Mucosa of gallbladder (tissue), 1 donor: ENCODE data around the gene APH1A. TPM values are rescaled to one million over a fixed set of nuclear protein-coding genes. Genes with fewer than 3 reads are reported as not detected.
"Not testable (repeated sequence)": the region's sequence is repeated elsewhere in the genome, so short reads cannot be mapped to it uniquely, and the experiment has no call there.

Experiments used
- DNase-seq: peaks from one replicate; pipeline ENCODE4 v3.0.0-alpha.2; 2020; ENCODE audit warnings: low spot score
- total RNA-seq: library from RNA; stranded (reverse); gene quantifications from one replicate; pipeline ENCODE4 v1.2.1, GENCODE V29; 2021
- donor health status: DM: no; HTN: no; CAD: no.

APH1A gene
- total RNA-seq, 1 donor from 2014 or later: 145 TPM

- DNase-seq: no peak
Measured at GRCh38 chr1:150233359-150234308, 35.2 kb downstream of the APH1A start.

DNA sequence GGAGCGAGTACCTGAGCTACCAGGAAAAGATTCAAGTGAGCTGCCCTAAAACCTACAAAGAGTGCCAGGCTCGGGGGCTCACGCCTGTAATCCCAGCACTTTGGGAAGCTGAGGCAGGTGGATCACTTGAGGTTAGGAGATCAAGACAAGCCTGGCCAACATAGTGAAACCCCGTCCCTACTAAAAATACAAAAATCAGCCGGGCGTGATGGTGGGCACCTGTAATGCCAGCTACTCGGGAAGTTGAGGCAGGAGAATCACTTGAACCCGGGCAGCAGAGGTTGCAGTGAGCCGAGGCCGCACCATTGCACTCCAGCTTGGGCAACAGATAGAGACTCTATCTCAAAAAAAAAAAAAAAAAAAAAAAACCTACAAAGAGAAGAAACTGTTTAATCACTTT, 35.9 kb downstream of the APH1A start:
- not testable (repeated sequence) for DNase-seq

DNA sequence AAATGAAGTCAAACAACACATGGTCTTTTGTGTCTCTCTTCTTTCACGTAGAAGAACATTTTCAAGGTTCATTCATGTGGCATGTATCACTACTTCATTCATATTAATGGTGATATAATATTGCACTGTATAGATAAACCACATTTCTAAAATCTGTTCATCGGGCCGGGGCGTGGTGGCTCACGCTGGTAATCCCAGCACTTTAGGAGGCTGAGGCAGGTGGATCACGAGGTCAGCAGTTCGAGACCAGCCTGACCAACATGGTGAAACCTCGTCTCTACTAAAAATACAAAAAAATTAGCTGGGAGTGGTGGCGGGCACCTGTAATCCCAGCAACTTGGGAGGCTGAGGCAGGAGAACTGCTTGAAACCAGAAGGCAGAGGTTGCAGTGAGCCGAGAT, 40.6 kb downstream of the APH1A start:
- DNase-seq: not testable (repeated sequence)

DNA sequence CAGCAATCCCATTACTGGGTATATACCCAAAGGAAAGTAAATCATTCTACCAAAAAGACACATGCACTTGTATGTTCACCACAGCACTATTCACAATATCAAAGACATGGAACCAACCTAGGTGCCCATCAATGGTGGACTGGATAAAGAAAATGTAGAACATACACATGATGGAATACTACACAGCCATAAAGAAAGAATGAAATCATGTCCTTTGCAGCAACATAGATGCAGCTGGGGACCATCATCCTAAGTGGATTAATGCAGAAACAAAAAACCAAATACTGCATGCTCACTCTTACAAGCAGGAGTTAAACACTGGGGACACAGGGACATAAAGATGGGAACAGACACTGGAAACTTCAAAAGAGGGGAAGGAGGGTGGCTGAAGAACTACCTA, 41.6 kb downstream of the APH1A start:
- no peak for DNase-seq

- no peak for DNase-seq
Measured at GRCh38 chr1:150226486-150226885, 42.3 kb downstream of the APH1A start.

DNA sequence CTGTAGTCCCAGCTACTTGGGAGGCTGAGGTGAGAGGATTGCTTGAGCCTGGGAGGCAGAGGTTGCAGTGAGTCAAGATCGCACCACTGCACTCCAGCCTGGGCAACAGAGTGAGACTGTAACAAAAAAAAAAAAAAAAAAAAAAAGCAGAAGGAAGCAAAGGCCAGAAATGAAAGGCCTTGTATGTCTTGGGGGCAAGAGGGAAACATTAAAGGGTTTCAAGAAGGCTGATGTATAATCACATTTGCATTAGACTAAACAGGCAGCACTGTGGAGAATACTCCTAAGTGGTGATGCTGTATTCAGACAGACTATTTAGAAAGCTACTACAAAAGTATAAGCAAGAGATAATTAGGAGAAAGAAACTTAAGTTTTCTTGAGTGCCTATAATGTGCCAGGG, 43.3 kb downstream of the APH1A start:
- DNase-seq: no peak

GRCh38 chr1:150224983-150225382, 43.8 kb downstream of the APH1A start:
- DNase-seq: no peak

- no peak for DNase-seq
Measured at GRCh38 chr1:150221552-150221951, 47.3 kb downstream of the APH1A start.

DNA sequence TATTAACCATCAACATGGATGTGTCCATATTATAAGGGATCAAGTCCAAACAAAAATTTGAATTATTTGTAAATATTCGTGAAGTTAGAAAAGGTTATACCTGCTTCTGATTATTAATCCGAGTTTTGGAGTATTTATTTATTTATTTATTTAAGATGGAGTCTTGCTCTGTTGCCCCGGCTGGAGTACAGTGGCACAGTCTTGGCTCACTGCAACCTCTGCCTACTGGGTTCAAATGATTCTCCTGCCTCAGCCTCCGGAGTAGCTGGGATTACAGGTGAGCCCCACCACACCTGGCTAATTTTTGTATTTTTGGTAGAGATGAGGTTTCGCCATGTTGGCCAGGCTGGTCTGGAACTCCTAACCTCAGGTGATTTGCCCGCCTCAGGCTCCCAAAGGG, 53.0 kb downstream of the APH1A start:
- DNase-seq: not testable (repeated sequence)

Other genes starting within 250 kb of the APH1A start
- 37.1 TPM for gene VPS45, start 201.2 kb downstream of the APH1A start, total RNA-seq
- 56.4 TPM for gene PLEKHO1, start 119.1 kb downstream of the APH1A start, total RNA-seq
- gene ANP32E, start 32.9 kb downstream of the APH1A start, total RNA-seq: 20.8 TPM
- 2.4 TPM for gene CA14, start 11.2 kb downstream of the APH1A start, total RNA-seq
- 26.8 TPM for gene C1orf54, start 3.8 kb upstream of the APH1A start, total RNA-seq
- gene CIART, start 13.5 kb upstream of the APH1A start, total RNA-seq: 7.7 TPM
- 58.9 TPM for gene MRPS21, start 24.8 kb upstream of the APH1A start, total RNA-seq
- gene PRPF3, start 52.5 kb upstream of the APH1A start, total RNA-seq: 50.8 TPM
- 33.2 TPM for gene RPRD2, start 95.1 kb upstream of the APH1A start, total RNA-seq
- gene TARS2, start 218.4 kb upstream of the APH1A start, total RNA-seq: 28.3 TPM
- gene ECM1, start 239.1 kb upstream of the APH1A start, total RNA-seq: 681 TPM
- 1.1 TPM for gene FALEC, start 246.7 kb upstream of the APH1A start, total RNA-seq